ENCODE measurements around the gene MAP4K3. TPM values are rescaled to one million over a fixed set of nuclear protein-coding genes. Genes with fewer than 3 reads are reported as not detected.

The MAP4K3 gene
- total and polyA plus RNA-seq, 10 of the 15 experiments (the other 5 are each of a cell fraction or from before 2014, with no cell fraction given): 0.04 to 0.95 (median 0.21) TPM; not detected in 1

DNA sequence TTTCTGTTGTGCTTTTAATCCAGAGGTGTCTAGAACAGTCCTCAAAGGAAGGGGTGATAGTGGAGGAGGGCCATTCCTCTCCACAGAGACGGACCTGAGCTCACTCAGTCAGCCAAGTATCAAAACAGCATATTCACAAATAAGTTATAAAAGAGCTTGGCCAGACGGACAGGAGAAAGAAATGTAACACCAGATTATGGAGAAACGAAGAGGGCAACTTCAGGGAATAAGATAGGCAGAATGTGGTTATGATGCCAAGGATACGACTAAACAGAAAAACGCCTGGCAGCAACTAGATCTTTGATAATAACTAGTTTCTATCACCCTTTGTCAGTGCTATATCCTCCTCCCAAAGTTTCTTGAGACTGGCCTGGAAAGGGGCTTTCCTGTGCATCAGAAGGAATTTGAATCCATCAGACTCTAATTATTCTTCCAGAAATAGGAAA lies 42.5 kb downstream of the MAP4K3 start (continued):
- TF ChIP-seq ZNF592 (IDR thresholded peaks at IDR 0.05): no peak

DNA sequence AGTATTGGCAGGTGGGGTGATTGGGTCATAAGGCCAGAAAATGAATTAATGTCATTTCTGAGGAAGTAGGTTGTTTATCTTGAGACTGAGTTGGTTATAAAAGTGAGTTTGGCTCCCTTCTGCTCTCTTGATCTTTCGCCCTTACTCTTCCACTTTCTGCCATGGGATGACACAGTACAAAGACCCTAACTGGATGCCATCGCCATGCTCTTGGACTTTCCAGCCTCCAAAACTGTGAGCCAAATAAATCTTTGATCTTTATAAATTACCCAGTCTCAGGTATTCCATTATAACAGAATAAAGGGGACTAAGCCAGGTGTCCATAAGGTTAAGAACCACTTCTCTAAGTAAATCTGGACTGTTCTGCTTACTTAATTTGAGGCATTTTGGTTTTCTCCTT lies 44.4 kb downstream of the MAP4K3 start:
- H3K4me3 ChIP-seq: no peak overlapping the region
- BruUV-seq (replicated peaks): no TSS peak
- in situ Hi-C loops (cut with MboI) (no loop called here), intact Hi-C loops (cut with micrococcal nuclease; ENCODE audit: unreplicated experiment) (no loop called here)
- no peak for ATAC-seq
- no peaks in the 10 kb centered on the region for H3K9me3 ChIP-seq (replicated peaks; ENCODE audit: control insufficient read depth, insufficient read depth, low read length)
- no peaks in the 10 kb centered on the region for H3K4me1 ChIP-seq (ENCODE audit: control insufficient read depth, insufficient read depth, low read length)
- no peak overlapping the region for H3K27ac ChIP-seq (ENCODE audit: control insufficient read depth, insufficient read depth)
- RAD21 ChIA-PET (ENCODE audit: unreplicated experiment): no interaction called here
- CTCF ChIA-PET: interaction anchor here (1.4 kb wide), 1 partner anchor 337 kb away, joined by 3 read pairs; no protein-coding TSS in a partner anchor
- no peak for TF ChIP-seq RFX5 (IDR thresholded peaks at IDR 0.05; ENCODE audit: low read depth, low read length)
- TF ChIP-seq NR2C2 (IDR thresholded peaks at IDR 0.05; ENCODE audit: borderline replicate concordance, control insufficient read depth, insufficient read length, low read depth): no peak
- TF ChIP-seq SMAD5 (IDR thresholded peaks at IDR 0.05; ENCODE audit: low read depth): no peak
- TF ChIP-seq EP300 (IDR thresholded peaks at IDR 0.05; ENCODE audit: borderline replicate concordance in 1 of 2, control insufficient read depth in 1 of 2, low read depth in 2 of 2, low read length in 2 of 2): no peak
- TF ChIP-seq POU2F2 (IDR thresholded peaks at IDR 0.05; ENCODE audit: borderline replicate concordance, low read depth, low read length): no peak
- H3K4me2 ChIP-seq (ENCODE audit: control insufficient read depth, insufficient read depth): no peak overlapping the region
- SMC1A ChIA-PET (ENCODE audit: uncharacterized antibody, unreplicated experiment): interaction anchor here (1.2 to 1.5 kb wide), 2 partner anchors 12 to 62 kb away, joined by 3 read pairs; no protein-coding TSS in a partner anchor
- H3K79me2 ChIP-seq (ENCODE audit: control insufficient read depth, insufficient read depth, low read length): no peaks in the 10 kb centered on the region
- POLR2A ChIA-PET: interaction anchor here (0.7 kb wide), 1 partner anchor 20 kb away, joined by 3 read pairs; no protein-coding TSS in a partner anchor
- no peak overlapping the region for H2AFZ ChIP-seq (ENCODE audit: control insufficient read depth, low read depth, low read length)
- FAIRE-seq: no peak
- no peaks in the 10 kb centered on the region for H4K20me1 ChIP-seq (ENCODE audit: control insufficient read depth, insufficient read depth)
- WGBS (ENCODE audit: insufficient coverage, insufficient replicate concordance, low lambda C conversion rate, missing lambda C conversion rate): 50% methylated on average over 2 of the region's 2 CpGs
- no peak for DNase-seq (ENCODE audit: low read depth, low spot score)
- no peaks in the 10 kb centered on the region for H3K27me3 ChIP-seq (replicated peaks in 1 of 2; ENCODE audit: control insufficient read depth in 2 of 2, insufficient read depth in 2 of 2, low read length in 1 of 2)
- H3K9ac ChIP-seq (ENCODE audit: control insufficient read depth, insufficient read depth, low read length): no peak overlapping the region
- no peaks in the 10 kb centered on the region for H3K36me3 ChIP-seq (ENCODE audit: control insufficient read depth in 2 of 2, insufficient read depth in 2 of 2, low read length in 1 of 2)
